ENCODE data around the gene AGAP1. TPM values are rescaled to one million over a fixed set of nuclear protein-coding genes. Genes with fewer than 3 reads are reported as not detected.

The AGAP1 gene
- polyA plus RNA-seq, 1 donor from 2014 or later, result 17.4 TPM

GRCh38 chr2:235556901-235557300 lies 63.1 kb downstream of the AGAP1 start:
- Histone ChIP-seq H3K36me3 (ENCODE audit: insufficient read depth, low read length) (no peaks in the 10 kb centered on the region), H3K79me2 (replicated peaks; ENCODE audit: insufficient read depth, low read length) (peaks cover 18% of the 10 kb centered on the region), H3K4me3 (ENCODE audit: low read length) (no peak overlapping the region), H3K27ac (ENCODE audit: low read length) (no peak overlapping the region), H3K9me2 (ENCODE audit: insufficient read depth, low read length) (no peaks in the 10 kb centered on the region), H3F3A (ENCODE audit: insufficient read depth, low read length, poor library complexity, severe bottlenecking) (no peaks in the 10 kb centered on the region), H3K27me3 (ENCODE audit: insufficient read depth, low read depth, low read length) (no peaks in the 10 kb centered on the region), H4K20me1 (ENCODE audit: insufficient read depth) (no peaks in the 10 kb centered on the region), H3K9ac (ENCODE audit: low read length) (no peak overlapping the region), H3K4me2 (ENCODE audit: low read length) (no peak overlapping the region), H3K9me3 (ENCODE audit: low read length) (no peaks in the 10 kb centered on the region), H2AFZ (ENCODE audit: low read depth, low read length) (no peak overlapping the region)
- TF ChIP-seq RAD21 (conservative IDR thresholded peaks at IDR 0.05) (no peak), SMC3 (conservative IDR thresholded peaks at IDR 0.05; ENCODE audit: poor library complexity) (no peak), POLR2AphosphoS5 (IDR thresholded peaks at IDR 0.05) (no peak), EZH2 (IDR thresholded peaks at IDR 0.05; ENCODE audit: borderline replicate concordance, insufficient read depth, low read length, poor library complexity, severe bottlenecking) (no peak), MXI1 (conservative IDR thresholded peaks at IDR 0.05; ENCODE audit: poor library complexity, severe bottlenecking) (no peak)

GRCh38 chr2:235557903-235558302 lies 64.1 kb downstream of the AGAP1 start:
- no peak overlapping the region for H3K4me2 ChIP-seq (ENCODE audit: low read length)
- H3K79me2 ChIP-seq (replicated peaks; ENCODE audit: insufficient read depth, low read length), result peaks cover 24% of the 10 kb centered on the region
- no peaks in the 10 kb centered on the region for H3K9me2 ChIP-seq (ENCODE audit: insufficient read depth, low read length)
- no peaks in the 10 kb centered on the region for H4K20me1 ChIP-seq (ENCODE audit: insufficient read depth)
- no peaks in the 10 kb centered on the region for H3F3A ChIP-seq (ENCODE audit: insufficient read depth, low read length, poor library complexity, severe bottlenecking)
- no peaks in the 10 kb centered on the region for H3K36me3 ChIP-seq (ENCODE audit: insufficient read depth, low read length)
- H3K27me3 ChIP-seq (ENCODE audit: insufficient read depth, low read depth, low read length), result no peaks in the 10 kb centered on the region
- H2AFZ ChIP-seq (ENCODE audit: low read depth, low read length), result no peak overlapping the region
- no peak overlapping the region for H3K4me3 ChIP-seq (ENCODE audit: low read length)
- no peak overlapping the region for H3K9ac ChIP-seq (ENCODE audit: low read length)
- H3K27ac ChIP-seq (ENCODE audit: low read length), result no peak overlapping the region
- no peaks in the 10 kb centered on the region for H3K9me3 ChIP-seq (ENCODE audit: low read length)
- no peak for TF ChIP-seq RAD21 (conservative IDR thresholded peaks at IDR 0.05)
- no peak for TF ChIP-seq CTCF (IDR thresholded peaks at IDR 0.05; ENCODE audit: poor library complexity, severe bottlenecking)
- no peak for TF ChIP-seq SMC3 (conservative IDR thresholded peaks at IDR 0.05; ENCODE audit: poor library complexity)
- no peak for TF ChIP-seq EZH2 (IDR thresholded peaks at IDR 0.05; ENCODE audit: borderline replicate concordance, insufficient read depth, low read length, poor library complexity, severe bottlenecking)
- no peak for TF ChIP-seq EP300 (conservative IDR thresholded peaks at IDR 0.05; ENCODE audit: poor library complexity, severe bottlenecking)
- no peak for TF ChIP-seq TAF1 (IDR thresholded peaks at IDR 0.05; ENCODE audit: low read depth)
- no peak for TF ChIP-seq MXI1 (conservative IDR thresholded peaks at IDR 0.05; ENCODE audit: poor library complexity, severe bottlenecking)
- no peak for TF ChIP-seq POLR2AphosphoS5 (IDR thresholded peaks at IDR 0.05)
- no peak for TF ChIP-seq REST (IDR thresholded peaks at IDR 0.05; ENCODE audit: borderline replicate concordance)

Data from neural cell (in vitro differentiated cells).